Activated CD8-positive, alpha-beta memory T cell treated with anti-CD3 and anti-CD28 coated beads, Interleukin-2, amount 50 U/mL, for 1 hour (primary cell): ENCODE measurements around the gene OPN1MW3.
"Not testable (repeated sequence)": the region's sequence is repeated elsewhere in the genome, so short reads cannot be mapped to it uniquely, and the experiment has no call there.

Experiments
- DNase-seq: peaks from one replicate; pipeline ENCODE4 v3.0.0-alpha.2; 2020; ENCODE audit errors: extremely low read depth

Gene OPN1MW3

DNA sequence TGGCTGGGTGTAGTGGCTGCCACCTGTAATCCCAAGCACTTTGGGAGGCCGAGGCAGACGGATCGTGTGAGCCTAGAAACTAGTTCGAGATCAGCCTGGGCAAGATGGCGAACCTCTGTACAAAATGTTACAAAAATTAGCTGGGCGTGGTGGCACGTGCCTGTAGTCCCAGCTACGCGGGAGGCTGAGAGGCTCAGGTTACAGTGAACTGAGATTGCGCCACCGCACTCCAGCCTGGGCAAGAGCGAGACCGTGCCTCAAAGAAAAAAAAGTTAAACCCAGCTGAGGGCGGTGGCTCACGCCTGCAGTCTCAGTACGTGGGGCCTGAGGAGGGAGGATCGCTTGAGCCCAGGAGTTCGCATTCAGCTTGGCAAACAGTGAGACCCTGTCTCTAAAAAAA is 39.3 kb downstream of the OPN1MW3 start:
- DNase-seq: no peak

DNA sequence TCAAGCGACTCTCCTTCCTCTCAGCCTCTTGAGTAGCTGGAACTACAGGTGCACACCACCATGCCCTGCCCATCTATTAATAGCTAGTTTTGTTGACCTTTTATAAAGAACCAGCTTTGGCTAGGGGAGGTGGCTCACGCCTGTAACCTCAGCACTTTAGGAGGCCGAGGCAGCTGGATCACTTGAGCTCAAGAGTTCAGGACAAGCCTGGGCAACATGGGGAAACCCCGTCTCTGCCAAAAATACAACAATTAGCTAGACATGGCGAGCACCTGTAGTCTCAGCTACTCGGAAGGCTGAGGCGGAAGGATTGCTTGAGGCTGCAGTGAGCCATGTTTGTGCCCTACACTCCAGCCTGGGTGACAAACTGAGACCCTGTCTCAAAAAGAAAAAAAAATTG is 40.9 kb downstream of the OPN1MW3 start:
- DNase-seq: no peak

DNA sequence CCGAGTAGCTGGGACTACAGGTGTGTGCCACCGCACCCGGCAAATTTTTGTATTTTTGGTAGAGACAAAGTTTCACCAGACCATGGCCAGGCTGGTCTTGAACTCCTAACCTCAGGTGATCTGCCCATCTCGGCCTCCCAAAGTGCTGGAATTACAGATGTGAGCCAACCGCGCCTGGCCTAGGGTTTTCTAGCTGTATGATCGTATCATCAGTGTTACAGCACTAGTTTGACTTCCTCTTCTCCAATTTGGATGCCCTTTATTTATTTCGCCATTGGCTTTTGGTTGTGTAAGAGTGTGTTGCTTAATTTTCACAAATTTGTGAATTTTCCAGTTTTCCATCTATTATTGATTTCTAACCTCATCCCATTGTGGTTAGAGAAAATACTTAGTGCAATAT is 43.4 kb downstream of the OPN1MW3 start:
- DNase-seq: no peak

DNA sequence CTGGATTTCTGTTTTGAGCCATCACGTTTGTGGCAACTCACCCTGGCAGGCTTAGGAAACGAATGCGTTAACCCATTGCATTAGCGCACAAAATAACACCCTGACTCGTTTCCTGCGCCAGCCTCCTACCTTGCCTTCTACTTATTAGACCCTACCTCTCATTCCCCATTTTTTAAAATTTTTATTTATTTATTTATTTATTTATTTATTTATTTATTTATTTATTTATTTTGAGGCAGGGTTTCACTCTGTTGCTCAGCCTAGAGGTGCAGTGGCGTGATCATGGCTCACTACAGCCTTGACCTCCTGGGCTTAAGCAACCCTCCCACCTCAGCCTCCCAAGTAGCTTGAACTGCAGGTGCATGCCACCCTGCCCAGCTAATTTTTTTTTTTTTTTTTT is 45.6 kb downstream of the OPN1MW3 start:
- DNase-seq: not testable (repeated sequence)

DNA sequence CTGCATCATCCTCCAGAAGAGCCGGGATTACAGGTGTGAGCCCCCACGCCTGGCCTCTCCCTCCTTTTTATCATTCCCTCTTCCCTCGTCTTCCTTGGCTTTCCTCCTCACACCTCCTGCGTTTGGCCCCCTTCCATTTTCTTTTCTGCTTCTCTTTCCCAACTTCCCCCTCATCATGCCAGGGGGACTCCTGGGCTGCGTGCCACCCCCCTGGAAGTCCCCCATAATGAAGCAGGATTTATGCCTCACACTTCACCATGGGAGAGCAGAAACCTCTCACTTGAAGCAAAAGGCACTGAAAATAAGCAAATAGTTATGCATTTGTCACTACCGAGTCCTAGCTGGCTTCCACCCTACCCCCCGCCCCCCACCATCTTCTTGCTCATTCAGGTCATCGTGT is 46.1 kb downstream of the OPN1MW3 start:
- DNase-seq: no peak

DNA sequence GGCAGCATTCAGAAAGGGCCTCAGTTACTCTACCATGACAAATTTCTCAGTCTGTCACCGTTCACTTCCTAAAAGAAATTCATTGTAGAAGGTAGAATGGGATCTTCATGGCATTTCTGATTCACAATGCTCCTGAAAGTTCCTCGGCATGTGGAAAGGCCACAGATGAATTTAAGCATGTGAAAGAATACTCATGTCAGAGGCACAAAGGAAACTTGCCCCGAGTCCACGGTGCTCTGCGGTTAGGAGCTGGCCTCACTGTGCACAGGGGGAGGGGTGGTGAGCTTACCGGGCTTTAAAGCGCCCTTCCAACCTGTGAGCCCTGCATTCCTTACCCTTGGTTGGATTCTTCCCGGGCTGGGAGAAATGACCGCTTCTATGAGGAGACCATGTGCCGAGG is 47.5 kb downstream of the OPN1MW3 start:
- DNase-seq: no peak

DNA sequence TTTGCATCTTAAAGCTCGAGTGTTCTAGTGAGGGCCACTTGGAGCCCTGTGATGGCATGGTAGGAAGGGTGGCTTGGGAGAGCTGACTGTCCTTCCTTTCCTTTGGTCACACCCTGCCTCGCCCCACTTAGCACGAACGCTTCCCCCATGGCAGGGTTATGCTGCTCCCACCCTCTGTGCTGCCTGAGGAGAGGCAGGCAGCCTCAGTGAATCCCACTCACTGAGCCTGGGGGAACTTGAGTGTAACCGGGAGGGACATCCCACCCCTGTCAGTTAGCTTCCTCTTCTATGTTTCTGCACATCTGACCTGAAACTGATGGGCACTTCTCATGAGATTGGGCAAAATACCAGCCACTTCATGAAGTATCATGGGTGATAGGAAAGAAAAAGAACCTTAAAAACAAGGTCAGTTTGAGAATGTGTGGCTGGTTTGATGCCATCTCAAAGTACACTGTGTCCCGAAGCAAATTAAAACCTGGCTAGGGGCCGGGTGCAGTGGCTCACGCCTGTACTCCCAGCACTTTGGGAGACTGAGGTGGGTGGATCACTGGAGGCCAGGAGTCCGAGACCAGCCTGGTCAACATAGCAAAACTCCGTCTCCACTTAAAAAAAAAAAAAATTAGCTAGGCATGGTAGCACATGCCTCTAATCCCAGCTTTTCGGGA is 48.3 kb downstream of the OPN1MW3 start:
- DNase-seq: no peak

DNA sequence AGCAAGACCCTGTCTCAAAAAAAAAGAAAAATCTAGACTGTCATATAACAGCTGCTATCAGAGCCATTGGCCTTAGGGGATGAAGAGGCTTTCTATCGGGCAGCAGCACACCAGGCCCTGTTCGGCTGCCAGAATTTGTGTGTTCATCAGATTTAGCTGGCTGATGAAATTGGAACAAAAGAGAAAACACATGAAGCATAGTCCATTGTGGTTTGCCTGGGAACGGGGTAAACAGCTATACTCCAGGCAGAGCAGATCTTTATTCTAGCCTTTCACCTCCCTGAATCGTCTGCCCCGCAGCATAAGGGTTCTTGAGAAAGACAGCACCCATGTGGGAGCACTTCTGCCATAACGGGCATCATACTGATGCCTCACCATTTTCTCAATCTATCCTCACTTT is 49.8 kb downstream of the OPN1MW3 start:
- DNase-seq: no peak

DNA sequence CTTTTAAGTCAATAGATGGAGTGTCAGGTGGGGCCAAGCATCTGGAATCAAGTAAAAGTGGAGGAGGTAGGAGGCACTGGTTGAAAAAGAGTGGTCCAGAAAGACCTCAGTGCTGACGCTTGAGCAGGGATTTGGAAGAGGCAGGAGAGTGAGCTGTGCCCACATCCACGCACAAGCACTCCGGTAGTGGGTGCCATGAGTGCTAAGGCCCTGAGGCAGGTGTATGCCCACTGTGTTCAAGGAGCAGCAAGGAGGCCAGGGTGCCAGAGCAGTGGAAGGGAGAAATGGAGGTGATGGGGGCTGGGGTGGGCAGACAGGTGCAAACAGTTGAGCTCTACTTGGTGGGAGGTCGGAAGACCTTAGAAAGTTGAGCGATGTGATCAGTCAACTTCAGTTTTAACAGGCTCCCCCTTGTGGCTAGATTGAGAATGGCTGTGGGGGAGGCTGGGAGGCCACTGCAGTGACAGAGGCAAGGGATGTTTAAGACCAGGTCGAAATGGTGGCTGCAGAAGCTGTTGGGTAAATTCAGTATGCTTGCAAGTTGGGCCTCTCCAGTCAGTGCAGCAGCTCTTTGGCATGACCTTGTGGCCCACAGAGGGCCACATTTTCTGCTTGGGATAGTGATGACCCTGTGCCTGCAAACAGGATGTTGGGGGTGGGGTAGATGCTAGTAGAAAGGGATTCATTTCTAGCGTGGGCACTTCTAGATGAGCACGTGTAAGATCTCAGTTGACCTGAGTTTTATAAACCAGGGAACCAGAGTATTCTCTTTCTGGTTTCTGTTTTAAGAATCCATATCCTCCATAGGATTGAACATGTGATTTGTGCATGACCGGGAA is 50.9 kb downstream of the OPN1MW3 start:
- DNase-seq: peak; percentile 47

DNA sequence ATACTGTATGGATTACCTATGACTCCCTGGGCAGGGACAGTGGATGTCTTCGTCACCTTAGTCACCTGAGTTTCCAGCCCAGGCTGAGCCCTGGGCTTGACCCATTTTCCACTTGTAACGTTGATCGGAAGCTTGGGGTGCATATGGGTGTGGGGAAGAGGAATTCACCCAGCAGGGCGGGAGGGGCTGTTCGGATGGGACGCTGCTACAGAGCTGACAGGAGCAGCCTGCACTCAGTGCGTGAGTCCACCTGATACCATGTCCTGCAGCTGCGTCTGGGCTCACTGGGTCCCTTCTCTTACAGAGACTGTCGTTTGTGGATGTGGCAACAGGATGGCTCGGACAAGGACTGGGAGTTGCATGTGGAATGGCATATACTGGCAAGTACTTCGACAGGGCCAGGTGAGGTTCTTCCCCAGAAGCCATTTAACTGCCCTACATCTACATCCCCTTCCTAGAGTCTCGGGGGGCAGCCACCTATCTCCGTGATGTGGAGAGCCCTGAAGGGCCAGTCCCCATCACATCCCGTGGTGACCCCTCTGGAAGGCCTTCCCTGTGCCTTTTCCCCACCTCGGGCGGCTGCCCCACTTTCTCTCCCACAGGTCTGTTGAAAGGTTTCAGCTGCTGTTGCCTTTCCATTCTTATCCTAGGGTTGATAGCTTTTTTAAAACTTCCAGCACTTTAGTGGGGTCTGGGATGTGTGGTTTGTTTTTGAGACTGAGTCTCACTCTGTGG is 51.8 kb downstream of the OPN1MW3 start:
- no peak for DNase-seq

DNA sequence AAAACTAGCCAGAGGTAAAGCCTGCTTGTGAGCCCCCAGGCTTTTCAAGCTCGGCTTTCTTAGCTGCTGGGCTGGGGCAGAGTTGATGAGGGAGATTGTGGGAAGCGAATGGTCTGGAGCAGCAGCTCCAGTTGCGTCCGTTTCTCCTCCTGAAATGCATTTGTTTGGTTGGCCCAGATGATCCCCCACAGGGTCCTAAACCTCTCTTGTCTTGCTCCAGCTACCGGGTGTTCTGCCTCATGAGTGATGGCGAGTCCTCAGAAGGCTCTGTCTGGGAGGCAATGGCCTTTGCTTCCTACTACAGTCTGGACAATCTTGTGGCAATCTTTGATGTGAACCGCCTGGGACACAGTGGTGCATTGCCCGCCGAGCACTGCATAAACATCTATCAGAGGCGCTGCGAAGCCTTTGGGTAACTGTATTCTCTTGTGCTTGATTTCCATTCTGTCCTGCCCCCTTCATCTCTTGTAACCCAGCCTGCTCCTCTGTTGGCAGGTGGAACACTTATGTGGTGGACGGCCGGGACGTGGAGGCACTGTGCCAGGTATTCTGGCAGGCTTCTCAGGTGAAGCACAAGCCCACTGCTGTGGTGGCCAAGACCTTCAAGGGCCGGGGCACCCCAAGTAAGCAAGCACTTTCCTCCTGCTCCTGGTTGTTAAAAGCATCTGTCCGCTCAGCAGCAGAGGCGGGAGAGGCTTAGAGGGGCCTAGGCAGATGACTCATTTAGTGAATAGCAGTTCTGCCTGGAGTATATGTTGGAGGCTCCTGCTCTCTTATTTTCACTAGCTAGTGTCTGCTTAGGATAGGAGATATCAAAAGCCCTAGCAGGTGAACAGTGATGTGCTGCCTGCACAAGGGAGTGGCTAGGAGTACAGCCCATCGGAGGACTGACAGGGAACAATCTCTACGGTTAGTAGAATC is 53.5 kb downstream of the OPN1MW3 start:
- DNase-seq: no peak

DNA sequence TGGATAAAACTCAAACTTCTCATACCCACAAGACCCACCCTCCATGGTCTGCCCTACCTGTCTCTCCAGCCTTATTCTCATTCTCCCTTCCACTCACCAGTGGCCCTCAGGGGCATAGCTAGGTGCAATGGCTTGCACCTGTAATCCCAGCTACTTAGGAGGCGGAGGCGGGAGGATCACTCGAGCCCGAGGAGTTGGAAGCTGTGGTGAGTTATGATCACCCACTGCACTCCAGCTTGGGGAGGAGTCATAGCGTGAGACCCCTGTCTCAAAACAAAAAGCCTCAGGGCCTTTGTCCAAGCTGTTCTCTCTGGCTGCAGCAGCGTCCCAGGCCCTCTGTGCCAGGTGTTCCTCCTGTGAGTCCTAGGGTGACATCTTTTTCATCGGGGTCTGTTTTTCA is 54.7 kb downstream of the OPN1MW3 start:
- no peak for DNase-seq

DNA sequence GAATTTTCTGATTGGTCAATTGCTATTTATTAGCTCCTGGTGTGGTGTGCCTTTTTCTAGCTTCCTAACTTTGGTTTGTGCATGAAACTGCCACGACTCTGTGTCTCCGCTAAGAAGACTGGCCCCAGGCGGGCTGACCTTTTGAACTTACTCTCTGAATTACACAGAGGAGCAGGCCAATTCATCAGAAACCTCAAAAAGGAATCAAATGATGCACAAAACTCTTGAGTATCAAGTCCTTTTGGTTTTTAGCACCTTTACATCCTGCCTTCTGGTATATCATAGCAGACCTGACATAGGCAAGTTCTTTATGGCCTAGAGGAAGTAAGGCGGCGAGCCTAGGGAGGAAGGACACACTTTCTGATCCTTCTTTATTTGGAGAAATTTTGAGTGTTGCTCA is 55.8 kb downstream of the OPN1MW3 start:
- no peak for DNase-seq

DNA sequence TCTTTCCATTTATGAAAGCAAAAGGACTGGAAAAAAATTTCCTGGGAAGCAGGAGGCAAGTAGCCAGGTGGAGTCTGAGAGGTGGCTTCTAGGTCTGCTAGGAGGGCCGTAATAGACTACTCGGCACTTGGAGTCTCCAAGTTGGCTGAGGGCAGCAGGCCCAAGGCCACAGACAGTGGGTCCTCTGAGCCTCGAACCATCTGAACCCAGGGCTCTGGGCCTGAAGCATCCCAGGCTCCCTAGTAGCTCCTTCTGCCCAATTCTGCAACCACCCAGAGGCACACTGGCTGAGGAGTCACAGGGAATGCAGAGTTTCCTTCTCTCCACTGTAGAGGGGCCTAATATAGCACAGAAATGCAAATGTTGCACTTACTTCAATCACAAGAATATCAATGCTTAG is 58.0 kb downstream of the OPN1MW3 start:
- DNase-seq: no peak

DNA sequence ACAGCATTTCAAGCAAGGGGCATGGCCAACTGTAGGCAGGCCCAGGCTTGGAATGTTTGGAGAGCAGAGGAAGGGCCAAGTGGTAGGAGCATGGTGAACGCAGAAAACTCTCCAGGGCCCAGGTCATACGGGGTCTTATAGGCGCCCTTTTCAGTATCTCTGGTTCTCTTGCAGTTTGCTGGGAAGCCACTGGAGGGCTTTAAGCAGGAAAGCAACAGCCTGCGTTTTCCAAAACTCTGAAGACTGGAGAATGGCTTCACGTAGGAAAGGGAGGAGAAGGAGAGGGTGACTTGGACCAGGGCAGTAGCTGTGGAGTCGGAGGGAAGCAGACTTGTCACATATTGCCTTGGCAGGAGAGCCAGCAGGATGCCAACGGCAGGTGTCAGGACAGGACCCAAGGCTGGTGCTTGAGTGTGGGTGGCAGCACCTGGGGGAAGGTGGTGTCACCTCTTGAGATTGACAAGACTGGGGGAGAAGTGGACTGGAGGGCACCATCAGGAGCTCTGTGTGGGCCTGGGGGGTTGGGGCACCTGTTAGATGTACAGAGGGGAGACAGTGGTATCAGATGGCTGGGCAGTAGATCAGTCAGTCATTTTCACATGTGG is 60.1 kb downstream of the OPN1MW3 start:
- DNase-seq: no peak

DNA sequence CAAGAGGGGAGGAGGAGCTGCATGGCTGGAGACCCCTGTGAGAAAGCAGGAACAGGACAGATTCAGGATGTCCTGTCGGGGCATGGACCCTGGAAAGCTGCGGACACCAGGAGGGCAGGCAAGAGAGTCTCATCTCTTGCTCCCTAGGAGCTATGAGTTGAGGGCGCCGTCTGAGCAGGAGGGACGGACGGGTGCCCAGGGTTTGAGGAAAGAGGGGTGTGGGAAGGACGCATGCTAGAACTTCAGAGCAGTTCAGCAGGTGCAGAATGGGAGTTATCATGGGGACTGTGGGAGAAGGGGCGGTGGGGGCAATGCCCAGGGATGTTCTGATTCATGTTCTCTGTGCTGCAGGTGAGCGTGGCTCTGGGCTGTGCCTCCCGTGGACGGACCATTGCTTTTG is 63.0 kb downstream of the OPN1MW3 start:
- DNase-seq: no peak
